ENCODE measurements around the gene BZW2.

The BZW2 gene

GRCh38 chr7:16724344-16724743 lies 78.4 kb downstream of the BZW2 start:
- ATAC-seq = no peak

DNA sequence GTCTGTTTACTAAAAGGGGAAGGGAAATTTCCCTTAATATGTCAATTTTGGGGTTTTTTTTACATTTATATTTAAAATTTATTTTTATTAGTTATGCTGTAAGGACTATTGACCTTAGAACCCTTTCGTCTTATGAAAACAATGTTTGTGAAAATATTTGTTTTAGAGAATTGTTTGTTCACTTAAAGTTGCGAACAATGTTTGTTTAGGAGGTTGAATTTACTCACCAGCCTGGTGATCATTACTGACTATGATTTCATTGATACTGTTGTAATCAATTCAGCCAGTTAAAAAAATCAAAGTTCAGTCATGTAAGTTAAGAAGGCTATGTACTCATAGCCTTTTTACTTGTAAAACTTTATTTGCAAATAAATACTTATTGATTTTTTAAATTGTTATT lies 80.2 kb downstream of the BZW2 start:
- no peak for ATAC-seq

DNA sequence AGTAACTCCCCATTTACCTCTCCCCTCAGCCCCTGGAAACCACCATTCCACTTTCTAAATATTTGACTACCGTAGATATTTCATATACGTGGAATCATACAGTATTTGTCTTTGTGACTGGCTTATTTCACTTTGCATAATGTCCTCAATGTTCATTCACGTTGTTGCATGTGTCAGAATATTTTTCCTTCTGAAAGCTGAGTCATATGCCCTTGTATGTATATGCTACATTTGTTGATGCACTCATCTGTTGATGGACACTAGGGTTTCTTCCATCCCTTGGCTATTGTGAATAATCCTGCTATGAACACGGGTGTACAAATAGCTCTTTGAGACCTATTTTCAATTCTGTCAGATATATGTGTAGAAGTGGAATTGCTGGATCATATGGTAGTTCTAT lies 81.8 kb downstream of the BZW2 start:
- no peak for ATAC-seq

- no peak for ATAC-seq
Measured at GRCh38 chr7:16728811-16729210, 82.8 kb downstream of the BZW2 start.

- ATAC-seq = no peak
Measured at GRCh38 chr7:16729541-16729940, 83.6 kb downstream of the BZW2 start.

- ATAC-seq = no peak
Measured at GRCh38 chr7:16730937-16731336, 85.0 kb downstream of the BZW2 start.

GRCh38 chr7:16732828-16733227 lies 86.8 kb downstream of the BZW2 start:
- no peak for ATAC-seq

DNA sequence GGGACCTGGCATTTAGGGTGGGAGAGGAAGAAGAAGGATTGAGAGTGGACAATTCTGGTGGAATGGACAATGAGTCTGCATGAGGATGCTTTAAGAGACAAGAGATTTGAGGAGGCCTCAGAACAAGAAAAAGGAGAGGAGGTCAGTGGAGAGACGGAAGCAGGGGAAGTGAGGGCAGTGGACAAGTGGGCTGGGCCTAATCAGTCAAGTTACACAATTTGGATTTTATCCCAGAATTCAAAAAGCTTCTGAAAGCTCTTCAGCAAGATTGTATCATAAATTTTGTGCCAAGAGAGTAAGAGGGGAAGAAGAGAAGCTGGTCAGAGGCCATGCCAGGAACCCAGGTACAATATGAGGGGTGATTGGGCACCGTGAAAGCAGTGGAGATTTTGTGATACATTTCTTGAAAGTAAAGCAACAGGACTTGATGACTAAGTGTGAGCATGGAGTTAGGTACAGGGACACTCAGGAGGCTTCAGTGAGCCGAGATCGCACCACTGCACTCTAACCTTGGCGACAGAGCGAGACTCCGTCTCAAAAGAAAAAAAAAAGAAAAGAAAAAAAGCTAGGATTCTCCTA lies 88.3 kb downstream of the BZW2 start:
- ATAC-seq = no peak

DNA sequence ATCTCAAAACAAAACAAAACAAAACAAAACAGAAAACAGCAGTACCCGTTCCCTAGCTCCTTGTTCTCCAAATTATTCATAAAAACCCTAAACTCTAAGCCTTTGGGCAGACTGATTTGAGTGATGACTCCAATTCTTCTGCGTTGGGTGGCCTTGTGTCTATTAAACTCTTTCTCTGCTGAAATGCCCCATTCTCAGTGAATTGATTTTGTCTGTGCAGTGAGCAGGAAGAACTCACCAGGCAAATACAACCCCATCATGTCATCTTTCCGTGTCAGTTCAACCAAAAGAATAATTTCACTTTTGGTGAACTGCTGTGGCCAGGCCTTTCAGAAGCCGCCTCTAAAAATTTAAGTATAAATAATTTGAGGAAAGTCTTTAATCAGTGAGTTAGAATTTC lies 89.0 kb downstream of the BZW2 start:
- ATAC-seq = no peak

DNA sequence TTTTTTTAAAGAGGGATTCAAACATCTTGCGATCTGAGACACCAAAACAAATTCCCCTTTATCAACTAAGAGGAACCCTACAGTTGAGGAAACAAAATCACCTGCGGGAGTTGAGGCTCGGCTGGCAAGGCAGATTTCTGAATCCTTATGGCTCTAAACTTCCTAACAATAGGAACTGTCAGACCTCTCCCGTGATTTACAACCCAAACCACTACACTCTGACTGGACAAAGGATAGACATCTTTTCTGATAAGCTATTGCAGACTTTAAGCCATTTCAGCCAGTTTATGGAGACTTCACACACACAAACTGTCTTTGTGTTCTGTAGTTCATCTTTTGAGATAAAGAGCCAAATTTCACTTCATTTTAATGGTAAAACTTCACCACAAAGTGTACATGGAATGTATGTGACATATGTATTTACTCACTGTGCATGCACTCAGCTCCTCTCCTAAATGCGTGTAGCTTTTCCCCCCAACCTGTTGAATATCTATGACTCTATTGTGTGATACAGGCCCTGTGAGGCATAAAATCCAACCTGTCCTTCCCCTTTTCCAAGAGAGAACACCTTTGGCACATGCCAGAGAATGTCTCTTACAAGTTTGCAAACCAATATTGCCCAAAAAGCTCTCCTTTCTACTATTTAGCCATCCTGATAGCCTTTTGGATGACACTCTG lies 92.2 kb downstream of the BZW2 start:
- no peak for ATAC-seq

DNA sequence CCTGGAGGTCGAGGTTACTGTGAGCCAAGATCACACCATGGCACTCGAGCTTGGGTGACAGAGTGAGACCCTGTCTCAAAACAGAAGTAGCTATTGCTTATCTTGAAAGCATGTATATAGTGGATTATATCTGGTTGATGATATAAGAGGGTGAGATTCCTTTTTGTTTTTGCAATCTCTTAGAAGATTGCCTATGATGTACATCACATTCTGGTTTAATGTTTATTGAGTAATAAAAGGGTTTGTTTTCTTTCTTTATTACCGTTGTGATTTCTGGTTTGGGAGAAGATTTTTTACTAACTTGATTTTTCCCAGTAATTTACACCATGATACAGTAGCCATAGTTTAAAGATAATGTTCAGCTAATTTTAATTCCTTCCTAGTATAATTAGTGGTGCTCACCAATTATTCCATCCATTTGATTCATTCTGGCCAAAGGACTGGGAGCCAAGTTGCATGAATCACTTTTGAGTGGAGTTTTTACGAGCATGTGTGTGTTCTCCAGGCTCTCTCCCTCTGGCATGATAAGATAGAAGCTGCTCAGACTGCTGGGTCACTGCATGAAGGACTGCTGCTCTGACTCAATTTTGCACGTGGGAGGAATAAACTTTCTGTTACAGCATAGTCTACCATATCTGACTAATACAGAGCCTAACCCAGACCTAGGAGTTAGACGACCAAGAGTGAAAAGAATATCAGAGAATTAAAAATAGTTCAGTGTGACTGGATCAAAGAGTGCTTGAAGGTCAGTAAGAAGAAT lies 94.1 kb downstream of the BZW2 start:
- peak; percentile 66 to 88 for ATAC-seq

- ATAC-seq = no peak
Measured at GRCh38 chr7:16740623-16740953, 94.6 kb downstream of the BZW2 start.

- ATAC-seq = no peak
Measured at GRCh38 chr7:16740996-16741395, 95.0 kb downstream of the BZW2 start.

DNA sequence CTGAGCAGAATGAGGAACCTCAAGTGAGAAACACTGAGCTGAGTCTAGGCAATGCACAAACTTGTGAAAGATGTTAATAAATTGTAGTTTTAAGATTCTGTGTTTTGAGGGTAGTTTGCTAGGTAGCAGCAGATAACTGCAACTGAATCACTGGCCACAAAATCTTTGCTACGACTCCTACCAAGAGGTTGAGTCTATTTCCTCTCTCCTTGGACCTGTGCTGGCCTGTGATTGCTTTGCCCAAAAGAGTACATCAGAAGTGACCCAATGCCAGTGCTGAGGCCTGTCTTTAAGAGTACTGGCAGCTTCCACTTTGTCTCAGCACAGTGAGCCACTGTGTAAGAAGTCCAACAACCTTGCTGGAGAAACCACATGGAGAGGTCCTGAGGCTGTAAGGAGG lies 95.7 kb downstream of the BZW2 start:
- ATAC-seq = peak in 1 of 2 donors; percentile 11

GRCh38 chr7:16742547-16742946 lies 96.6 kb downstream of the BZW2 start:
- no peak for ATAC-seq

DNA sequence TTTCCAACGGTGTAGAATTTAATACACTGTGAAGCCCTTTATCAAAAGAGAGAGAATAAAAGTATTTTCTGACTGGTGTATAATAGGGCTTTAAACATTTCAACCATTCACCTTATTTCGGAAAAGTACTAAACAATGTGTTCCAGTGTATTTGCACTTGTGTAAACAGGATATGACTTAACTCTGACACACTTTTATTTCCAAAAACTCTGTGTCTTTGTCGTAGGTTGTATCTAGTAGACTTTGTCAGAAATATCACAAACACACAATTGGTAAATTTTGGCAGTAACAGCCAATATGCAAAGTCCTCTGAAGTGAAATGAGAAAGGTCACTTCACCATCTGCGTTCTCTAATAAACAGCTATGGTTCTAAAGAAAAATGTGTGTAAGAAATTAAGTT lies 97.3 kb downstream of the BZW2 start:
- ATAC-seq = no peak

GRCh38 chr7:16744518-16745250 lies 98.7 kb downstream of the BZW2 start:
- ATAC-seq = no peak

GRCh38 chr7:16745645-16746044 lies 99.7 kb downstream of the BZW2 start:
- no peak for ATAC-seq

DNA sequence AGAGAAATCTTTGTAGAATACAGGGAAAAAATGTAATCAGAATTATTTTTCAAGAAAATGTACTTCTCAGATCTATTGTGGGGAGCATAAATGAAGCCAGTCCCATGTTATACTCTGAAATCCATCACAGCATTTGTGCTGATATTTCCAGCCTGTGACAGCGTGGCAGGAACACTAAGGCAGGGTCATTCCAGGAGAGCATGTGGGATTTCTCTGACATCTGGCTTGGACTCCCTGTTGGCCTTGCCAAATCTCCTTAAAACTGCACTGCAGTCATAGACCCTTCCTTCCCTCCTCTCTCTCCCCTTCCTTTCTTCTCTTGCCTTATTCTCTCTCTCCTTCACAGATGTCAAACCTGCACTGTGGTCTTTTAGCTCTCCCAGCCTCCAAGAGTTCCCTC lies 101.1 kb downstream of the BZW2 start:
- ATAC-seq = no peak

DNA sequence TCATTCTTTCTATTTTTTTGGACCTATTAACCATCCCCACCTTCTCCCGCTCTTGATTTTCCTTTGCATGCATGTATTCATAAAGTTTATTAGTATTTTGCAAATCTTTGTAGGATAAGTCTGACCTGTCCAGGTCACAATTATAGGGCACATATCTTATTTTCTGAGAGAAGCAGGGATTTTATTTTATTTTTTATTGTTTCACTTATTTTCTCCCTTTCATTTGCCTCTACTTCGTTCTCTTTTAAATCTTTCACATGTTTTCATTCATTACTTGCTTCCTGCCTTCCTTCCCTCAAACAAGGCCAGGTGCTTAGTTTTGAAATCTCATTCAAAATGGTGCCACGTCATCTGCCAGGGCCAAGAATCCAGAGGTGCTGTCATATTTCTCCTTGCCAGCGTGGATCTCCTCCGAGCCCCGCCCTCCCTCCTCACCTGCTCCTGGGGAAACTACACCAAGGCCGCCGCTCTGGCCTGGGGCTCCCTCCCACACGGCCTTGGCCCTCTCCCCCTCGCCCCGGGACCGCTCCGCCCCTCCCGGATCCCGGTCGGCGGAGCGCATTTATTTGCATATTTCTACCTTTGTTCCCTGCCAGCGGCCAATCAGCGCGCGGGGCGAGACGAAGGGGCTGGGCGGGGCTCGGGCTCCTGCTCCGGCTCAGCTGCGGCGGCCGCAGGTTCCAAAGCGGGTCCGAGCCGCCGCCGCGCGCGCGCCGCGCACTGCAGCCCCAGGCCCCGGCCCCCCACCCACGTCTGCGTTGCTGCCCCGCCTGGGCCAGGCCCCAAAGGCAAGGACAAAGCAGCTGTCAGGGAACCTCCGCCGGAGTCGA lies 107.3 kb downstream of the BZW2 start, which contains the start of gene TSPAN13:
Gene TSPAN13, plus strand, starts transcription at position 654 of the 830 bp plus-strand sequence. CDS start 213 bp downstream, outside the sequence.
- ATAC-seq = peak; percentile 80 to 82

- ATAC-seq = peak; percentile 12 to 17
Measured at GRCh38 chr7:16753932-16754855, 108.2 kb downstream of the BZW2 start.
